Measurements from ENCODE around the gene KCNK10.

The KCNK10 gene

DNA sequence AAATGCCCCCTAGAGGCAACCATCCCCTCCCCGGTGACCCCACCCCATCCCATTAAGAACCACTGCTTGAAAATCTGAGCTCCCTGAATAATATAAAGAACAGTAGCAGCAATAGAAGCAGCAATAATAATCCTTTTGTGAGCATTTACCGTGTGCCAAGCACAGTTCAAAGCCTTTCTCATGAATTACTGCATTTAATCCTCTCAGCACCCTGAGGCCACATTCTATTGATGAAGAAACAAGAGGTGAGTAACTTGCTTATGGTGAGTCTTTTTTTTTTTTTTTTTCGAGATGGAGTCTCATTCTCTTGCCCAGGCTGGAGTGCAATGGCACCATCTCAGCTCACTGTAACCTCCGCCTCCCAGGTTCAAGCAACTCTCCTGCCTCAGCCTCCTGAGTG lies 65.0 kb downstream of the KCNK10 start:
- H3K4me3 ChIP-seq (ENCODE audit: low read length, poor library complexity, severe bottlenecking), result no peak overlapping the region
- H3K4me1 ChIP-seq (ENCODE audit: insufficient read depth, low read length, poor library complexity, severe bottlenecking), result no peaks in the 10 kb centered on the region
- no peaks in the 10 kb centered on the region for H3K27me3 ChIP-seq (ENCODE audit: insufficient read depth, low read length, poor library complexity, severe bottlenecking)
- H3K9me3 ChIP-seq (ENCODE audit: insufficient read depth, low read depth, low read length), result no peaks in the 10 kb centered on the region
- H2AFZ ChIP-seq (ENCODE audit: low read length), result no peak overlapping the region
- H4K20me1 ChIP-seq (ENCODE audit: insufficient read depth, low read length, poor library complexity, severe bottlenecking), result no peaks in the 10 kb centered on the region
- no peak overlapping the region for H3K9ac ChIP-seq (ENCODE audit: low read depth, low read length, poor library complexity, severe bottlenecking)
- H3K9me2 ChIP-seq (replicated peaks; ENCODE audit: low read depth, low read length), result no peaks in the 10 kb centered on the region
- H3K4me2 ChIP-seq (ENCODE audit: low read depth, low read length, poor library complexity, severe bottlenecking), result no peak overlapping the region
- TF ChIP-seq, protein P1, sequence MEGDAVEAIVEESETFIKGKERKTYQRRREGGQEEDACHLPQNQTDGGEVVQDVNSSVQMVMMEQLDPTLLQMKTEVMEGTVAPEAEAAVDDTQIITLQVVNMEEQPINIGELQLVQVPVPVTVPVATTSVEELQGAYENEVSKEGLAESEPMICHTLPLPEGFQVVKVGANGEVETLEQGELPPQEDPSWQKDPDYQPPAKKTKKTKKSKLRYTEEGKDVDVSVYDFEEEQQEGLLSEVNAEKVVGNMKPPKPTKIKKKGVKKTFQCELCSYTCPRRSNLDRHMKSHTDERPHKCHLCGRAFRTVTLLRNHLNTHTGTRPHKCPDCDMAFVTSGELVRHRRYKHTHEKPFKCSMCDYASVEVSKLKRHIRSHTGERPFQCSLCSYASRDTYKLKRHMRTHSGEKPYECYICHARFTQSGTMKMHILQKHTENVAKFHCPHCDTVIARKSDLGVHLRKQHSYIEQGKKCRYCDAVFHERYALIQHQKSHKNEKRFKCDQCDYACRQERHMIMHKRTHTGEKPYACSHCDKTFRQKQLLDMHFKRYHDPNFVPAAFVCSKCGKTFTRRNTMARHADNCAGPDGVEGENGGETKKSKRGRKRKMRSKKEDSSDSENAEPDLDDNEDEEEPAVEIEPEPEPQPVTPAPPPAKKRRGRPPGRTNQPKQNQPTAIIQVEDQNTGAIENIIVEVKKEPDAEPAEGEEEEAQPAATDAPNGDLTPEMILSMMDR (conservative IDR thresholded peaks at IDR 0.05; ENCODE audit: low read length), result no peak
- no peak for TF ChIP-seq EZH2phosphoT487 (IDR thresholded peaks at IDR 0.05; ENCODE audit: borderline replicate concordance)
- H3K36me3 ChIP-seq (ENCODE audit: insufficient read depth, low read length), result no peaks in the 10 kb centered on the region
- no peaks in the 10 kb centered on the region for H3F3A ChIP-seq (ENCODE audit: low read depth)
- no peaks in the 10 kb centered on the region for H3K79me2 ChIP-seq (ENCODE audit: insufficient read depth, low read length)

DNA sequence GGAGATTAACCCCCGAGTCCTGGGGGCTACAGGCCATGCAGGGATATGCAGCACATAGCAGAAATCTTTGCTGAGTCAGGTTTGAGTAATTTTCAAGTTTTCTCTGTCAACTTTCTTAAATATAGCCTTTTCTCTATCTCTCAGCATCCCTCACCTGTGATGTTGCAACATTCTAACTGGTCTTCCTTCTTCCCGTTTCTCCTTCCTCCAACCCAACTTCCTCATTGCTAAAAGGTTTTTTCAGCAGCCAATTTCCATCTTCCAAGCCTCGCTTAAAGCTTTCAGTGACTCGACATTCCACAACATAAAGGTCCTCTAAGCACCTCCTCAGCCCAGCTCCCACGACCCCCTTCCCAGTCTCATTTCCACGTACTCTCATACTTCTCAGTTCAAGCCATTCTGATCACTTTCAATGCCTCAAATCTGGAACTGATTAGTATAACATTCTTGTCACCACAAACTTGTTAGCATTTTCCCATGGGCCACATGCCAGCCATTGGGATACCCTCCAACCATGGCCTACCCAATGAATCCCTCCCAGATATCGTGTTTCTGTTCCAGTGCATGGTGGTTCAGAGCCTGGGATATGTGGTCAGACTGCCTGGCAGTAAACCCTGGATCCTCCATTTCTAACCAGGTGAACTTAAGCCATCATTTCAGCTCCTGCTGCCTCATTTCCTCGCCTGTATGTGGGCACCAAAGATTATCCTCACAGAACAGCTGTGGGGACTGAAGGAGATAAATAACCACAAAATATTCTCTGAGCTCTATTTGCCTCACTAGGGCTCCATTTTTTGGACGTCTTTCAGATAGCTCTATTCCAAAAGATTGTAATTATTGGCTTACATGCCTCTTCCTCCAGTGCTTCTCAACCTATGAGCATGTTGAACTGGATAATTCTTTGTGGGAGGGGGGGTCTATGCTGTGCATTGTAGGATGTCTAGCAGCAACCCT lies 65.8 kb downstream of the KCNK10 start:
- H3F3A ChIP-seq (ENCODE audit: low read depth), result no peaks in the 10 kb centered on the region
- H3K27me3 ChIP-seq (ENCODE audit: insufficient read depth, low read length, poor library complexity, severe bottlenecking), result no peaks in the 10 kb centered on the region
- H3K79me2 ChIP-seq (ENCODE audit: insufficient read depth, low read length), result no peaks in the 10 kb centered on the region
- no peak overlapping the region for H3K9ac ChIP-seq (ENCODE audit: low read depth, low read length, poor library complexity, severe bottlenecking)
- H3K9me3 ChIP-seq (ENCODE audit: insufficient read depth, low read depth, low read length), result no peaks in the 10 kb centered on the region
- H2AFZ ChIP-seq (ENCODE audit: low read length), result no peak overlapping the region
- no peaks in the 10 kb centered on the region for H3K36me3 ChIP-seq (ENCODE audit: insufficient read depth, low read length)
- no peaks in the 10 kb centered on the region for H3K4me1 ChIP-seq (ENCODE audit: insufficient read depth, low read length, poor library complexity, severe bottlenecking)
- no peak overlapping the region for H3K4me3 ChIP-seq (ENCODE audit: low read length, poor library complexity, severe bottlenecking)
- TF ChIP-seq, protein P1 (conservative IDR thresholded peaks at IDR 0.05; ENCODE audit: low read length), result no peak
- no peak for TF ChIP-seq EZH2phosphoT487 (IDR thresholded peaks at IDR 0.05; ENCODE audit: borderline replicate concordance)
- no peaks in the 10 kb centered on the region for H4K20me1 ChIP-seq (ENCODE audit: insufficient read depth, low read length, poor library complexity, severe bottlenecking)
- H3K9me2 ChIP-seq (replicated peaks; ENCODE audit: low read depth, low read length), result no peaks in the 10 kb centered on the region
- no peak overlapping the region for H3K4me2 ChIP-seq (ENCODE audit: low read depth, low read length, poor library complexity, severe bottlenecking)

DNA sequence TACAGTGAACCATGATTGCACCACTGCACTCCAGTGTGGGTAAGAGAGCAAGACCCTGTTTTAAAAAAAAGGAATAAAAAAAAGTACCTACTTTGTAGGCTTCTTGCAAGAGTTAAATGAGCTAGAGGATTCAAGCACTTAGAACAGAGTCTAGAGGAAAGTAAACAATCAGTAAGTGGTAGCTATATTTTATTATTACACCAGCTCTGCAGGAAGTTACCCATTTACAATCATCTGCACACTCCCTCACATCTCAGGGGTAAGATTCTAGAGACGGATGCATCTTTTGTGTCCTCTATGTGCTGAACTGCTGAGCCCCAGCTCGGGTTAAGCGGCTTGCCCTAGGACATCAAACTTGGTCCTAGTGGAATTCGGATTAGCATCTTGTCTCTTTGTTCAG lies 67.3 kb downstream of the KCNK10 start:
- TF ChIP-seq EZH2phosphoT487 (IDR thresholded peaks at IDR 0.05; ENCODE audit: borderline replicate concordance), result no peak
- TF ChIP-seq, protein P1 (conservative IDR thresholded peaks at IDR 0.05; ENCODE audit: low read length), result no peak
- no peaks in the 10 kb centered on the region for H3K79me2 ChIP-seq (ENCODE audit: insufficient read depth, low read length)
- no peak overlapping the region for H3K4me2 ChIP-seq (ENCODE audit: low read depth, low read length, poor library complexity, severe bottlenecking)
- H3K4me1 ChIP-seq (ENCODE audit: insufficient read depth, low read length, poor library complexity, severe bottlenecking), result no peaks in the 10 kb centered on the region
- no peak overlapping the region for H2AFZ ChIP-seq (ENCODE audit: low read length)
- H3K4me3 ChIP-seq (ENCODE audit: low read length, poor library complexity, severe bottlenecking), result no peak overlapping the region
- H4K20me1 ChIP-seq (ENCODE audit: insufficient read depth, low read length, poor library complexity, severe bottlenecking), result no peaks in the 10 kb centered on the region
- no peak overlapping the region for H3K9ac ChIP-seq (ENCODE audit: low read depth, low read length, poor library complexity, severe bottlenecking)
- H3K36me3 ChIP-seq (ENCODE audit: insufficient read depth, low read length), result no peaks in the 10 kb centered on the region
- no peaks in the 10 kb centered on the region for H3K27me3 ChIP-seq (ENCODE audit: insufficient read depth, low read length, poor library complexity, severe bottlenecking)
- H3K9me3 ChIP-seq (ENCODE audit: insufficient read depth, low read depth, low read length), result no peaks in the 10 kb centered on the region
- H3K9me2 ChIP-seq (replicated peaks; ENCODE audit: low read depth, low read length), result no peaks in the 10 kb centered on the region
- H3F3A ChIP-seq (ENCODE audit: low read depth), result no peaks in the 10 kb centered on the region
